HEK293 (cell line): Measurements from ENCODE around the gene IFI6.

Experiments used
- CTCF ChIA-PET: fragments of 350-600 bp; formaldehyde crosslinking; extraction: SDS; loops from one replicate; lab custom pipeline; 2021; ENCODE audit warnings: antibody characterized with exemption; lab: Yijun Ruan, JAX
- POLR2A ChIA-PET: fragments of 300-600 bp; formaldehyde crosslinking; extraction: SDS; loops from one replicate; lab custom pipeline; 2020; ENCODE audit warnings: antibody characterized with exemption, inconsistent platforms; lab: Yijun Ruan, JAX
- H3K27ac ChIP-seq: fragments of 200-500 bp; sonication (Bioruptor generic); 2 replicates; pipeline ENCODE4 v1.5.1; 2014; ENCODE audit warnings: low read depth, low read length, control low read depth, inconsistent platforms; ENCODE audit errors: extremely low read depth
- H3K36me3 ChIP-seq, 2 experiments: fragments of 200-500 bp in 1 of 2; sonication (Bioruptor generic) in 1 of 2; 1 replicate in 1 of 2; 2 replicates in 1 of 2; pipeline ENCODE4 v1.5.1; 2014 to 2017; ENCODE audit warnings: inconsistent platforms in 2 of 2, low read length in 2 of 2; ENCODE audit not compliant: control insufficient read depth in 2 of 2, insufficient read depth in 1 of 2
- H3K4me1 ChIP-seq: fragments of 200-500 bp; sonication (Bioruptor generic); 2 replicates; pipeline ENCODE4 v1.5.1; 2014; ENCODE audit warnings: mild to moderate bottlenecking, low read length, inconsistent platforms; ENCODE audit not compliant: control insufficient read depth, insufficient read depth
- H3K4me3 ChIP-seq: 2 replicates; pipeline ENCODE4 v1.5.1; 2011; ENCODE audit warnings: low read depth, mild to moderate bottlenecking, control low read depth, low read length, moderate library complexity
- H3K9me3 ChIP-seq: fragments of 200-500 bp; sonication (Bioruptor generic); 2 replicates; pipeline ENCODE4 v1.5.1; 2014; ENCODE audit warnings: low read depth, low read length, inconsistent platforms; ENCODE audit not compliant: control insufficient read depth, insufficient read depth
- GLI4 ChIP-seq: fragments of 450-650 bp; formaldehyde crosslinking; IDR thresholded peaks from 2 replicates; pipeline ENCODE4 v1.5.1; 2016; ENCODE audit warnings: missing biosample characterization, missing genetic modification characterization
- KLF1 ChIP-seq: fragments of 450-650 bp; formaldehyde crosslinking; IDR thresholded peaks from 2 replicates; pipeline ENCODE4 v1.5.1; 2016; ENCODE audit warnings: missing biosample characterization, missing genetic modification characterization
- KLF8 ChIP-seq: fragments of 450-650 bp; formaldehyde crosslinking; IDR thresholded peaks from 2 replicates; pipeline ENCODE4 v1.5.1; 2016; ENCODE audit warnings: missing biosample characterization, missing genetic modification characterization
- OVOL3 ChIP-seq: fragments of 450-650 bp; formaldehyde crosslinking; IDR thresholded peaks from 2 replicates; pipeline ENCODE4 v1.5.1; 2016; ENCODE audit warnings: missing biosample characterization, missing genetic modification characterization
- RBAK ChIP-seq: fragments of 450-650 bp; formaldehyde crosslinking; IDR thresholded peaks from 2 replicates; pipeline ENCODE4 v1.5.1; 2016; ENCODE audit warnings: missing biosample characterization, missing genetic modification characterization
- WT1 ChIP-seq: fragments of 450-650 bp; formaldehyde crosslinking; IDR thresholded peaks from 2 replicates; pipeline ENCODE4 v1.5.1; 2016; ENCODE audit warnings: missing biosample characterization, missing genetic modification characterization
- ZBTB17 ChIP-seq: fragments of 450-650 bp; formaldehyde crosslinking; IDR thresholded peaks from 2 replicates; pipeline ENCODE4 v1.5.1; 2016; ENCODE audit warnings: missing biosample characterization, missing genetic modification characterization
- ZBTB8A ChIP-seq: fragments of 450-650 bp; formaldehyde crosslinking; IDR thresholded peaks from 2 replicates; pipeline ENCODE4 v1.5.1; 2016; ENCODE audit warnings: missing biosample characterization, missing genetic modification characterization
- ZEB2 ChIP-seq: fragments of 450-650 bp; formaldehyde crosslinking; IDR thresholded peaks from 2 replicates; pipeline ENCODE4 v1.5.1; 2016; ENCODE audit warnings: missing biosample characterization, missing genetic modification characterization
- ZIC2 ChIP-seq: fragments of 450-650 bp; formaldehyde crosslinking; IDR thresholded peaks from 2 replicates; pipeline ENCODE4 v1.5.1; 2016; ENCODE audit warnings: missing biosample characterization, missing genetic modification characterization
- ZNF155 ChIP-seq: fragments of 450-650 bp; formaldehyde crosslinking; IDR thresholded peaks from 2 replicates; pipeline ENCODE4 v1.5.1; 2016; ENCODE audit warnings: missing biosample characterization, missing genetic modification characterization
- ZNF175 ChIP-seq: fragments of 450-650 bp; formaldehyde crosslinking; IDR thresholded peaks from 2 replicates; pipeline ENCODE4 v1.5.1; 2016; ENCODE audit warnings: missing biosample characterization, missing genetic modification characterization
- ZNF335 ChIP-seq: fragments of 450-650 bp; formaldehyde crosslinking; conservative IDR thresholded peaks from 2 replicates; pipeline ENCODE4 v1.5.1; 2016; ENCODE audit warnings: missing biosample characterization, missing genetic modification characterization
- ZNF416 ChIP-seq: fragments of 450-650 bp; formaldehyde crosslinking; IDR thresholded peaks from 2 replicates; pipeline ENCODE4 v1.5.1; 2016; ENCODE audit warnings: missing biosample characterization, missing genetic modification characterization
- ZNF501 ChIP-seq: fragments of 450-650 bp; formaldehyde crosslinking; IDR thresholded peaks from 2 replicates; pipeline ENCODE4 v1.5.1; 2016; ENCODE audit warnings: missing biosample characterization, missing genetic modification characterization
- ZNF514 ChIP-seq: fragments of 450-650 bp; formaldehyde crosslinking; IDR thresholded peaks from 2 replicates; pipeline ENCODE4 v1.5.1; 2016; ENCODE audit warnings: missing biosample characterization, missing genetic modification characterization
- ZNF529 ChIP-seq: fragments of 450-650 bp; formaldehyde crosslinking; IDR thresholded peaks from 2 replicates; pipeline ENCODE4 v1.5.1; 2017; ENCODE audit warnings: missing genetic modification characterization, missing biosample characterization; ENCODE audit not compliant: insufficient replicate concordance
- ZNF544 ChIP-seq: fragments of 450-650 bp; formaldehyde crosslinking; IDR thresholded peaks from 2 replicates; pipeline ENCODE4 v1.5.0; 2017; ENCODE audit warnings: missing biosample characterization, missing genetic modification characterization
- ZNF558 ChIP-seq: fragments of 450-650 bp; formaldehyde crosslinking; IDR thresholded peaks from 2 replicates; pipeline ENCODE4 v1.5.1; 2016; ENCODE audit warnings: missing biosample characterization, missing genetic modification characterization
- ZNF560 ChIP-seq: fragments of 450-650 bp; formaldehyde crosslinking; IDR thresholded peaks from 2 replicates; pipeline ENCODE4 v1.5.1; 2017; ENCODE audit warnings: missing biosample characterization, missing genetic modification characterization, borderline replicate concordance
- ZNF610 ChIP-seq: fragments of 450-650 bp; formaldehyde crosslinking; IDR thresholded peaks from 2 replicates; pipeline ENCODE4 v1.5.1; 2016; ENCODE audit warnings: missing biosample characterization, missing genetic modification characterization, borderline replicate concordance
- ZNF660 ChIP-seq: fragments of 450-650 bp; IDR thresholded peaks from 2 replicates; pipeline ENCODE4 v1.5.1; 2018; ENCODE audit warnings: missing biosample characterization, mild to moderate bottlenecking, missing genetic modification characterization
- TF ChIP-seq, protein P1 (sequence below): IDR thresholded peaks from 2 replicates; pipeline ENCODE4 v1.6.1; 2011; ENCODE audit warnings: mild to moderate bottlenecking, low read depth, low read length, borderline replicate concordance
- TF ChIP-seq, protein P2 (sequence below): fragments of 450-650 bp; formaldehyde crosslinking; IDR thresholded peaks from 2 replicates; pipeline ENCODE4 v1.5.1; 2016; ENCODE audit warnings: missing biosample characterization, missing genetic modification characterization
- TF ChIP-seq, protein P3 (sequence below): fragments of 450-650 bp; formaldehyde crosslinking; conservative IDR thresholded peaks from 2 replicates; pipeline ENCODE4 v1.5.1; 2016; ENCODE audit warnings: low read depth, missing biosample characterization, missing genetic modification characterization

The IFI6 gene

DNA sequence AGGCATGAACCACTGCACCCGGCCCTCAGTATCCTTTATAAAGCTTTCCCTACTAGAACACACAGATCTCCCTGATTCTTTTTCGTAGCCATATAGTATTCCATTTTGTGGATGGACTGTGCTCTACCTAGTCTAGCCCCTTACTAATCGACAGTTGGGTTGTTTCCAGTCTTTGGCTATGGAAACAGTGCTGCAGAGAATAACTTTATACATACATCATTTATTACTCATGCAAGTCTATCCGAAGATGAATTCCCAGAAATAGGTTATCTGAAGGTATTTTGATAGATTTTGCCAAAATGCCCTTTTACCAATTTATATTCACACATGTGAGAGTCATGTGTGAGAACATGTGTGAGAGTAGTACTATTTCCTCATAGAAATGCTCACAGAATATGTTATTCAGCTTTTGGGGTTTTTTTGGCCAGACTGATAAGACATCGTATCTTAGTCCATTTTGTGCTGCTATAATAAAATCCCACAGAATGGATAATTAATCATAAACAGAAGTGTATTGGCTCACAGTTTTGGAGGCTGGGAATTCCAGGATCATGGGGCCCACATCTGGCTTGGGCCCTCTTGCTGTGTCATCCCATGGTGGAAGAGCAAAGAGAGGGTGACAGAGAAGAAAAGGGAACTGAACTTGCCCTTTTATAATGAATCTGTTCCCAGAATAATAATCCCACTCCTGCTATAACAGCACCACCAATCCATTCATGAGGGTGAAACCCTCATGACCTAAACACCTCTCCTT is 19.7 kb downstream of the IFI6 start (continued):
- TF ChIP-seq ZNF416 (tag by site-specific recombination) = no peak
- TF ChIP-seq, protein P1, sequence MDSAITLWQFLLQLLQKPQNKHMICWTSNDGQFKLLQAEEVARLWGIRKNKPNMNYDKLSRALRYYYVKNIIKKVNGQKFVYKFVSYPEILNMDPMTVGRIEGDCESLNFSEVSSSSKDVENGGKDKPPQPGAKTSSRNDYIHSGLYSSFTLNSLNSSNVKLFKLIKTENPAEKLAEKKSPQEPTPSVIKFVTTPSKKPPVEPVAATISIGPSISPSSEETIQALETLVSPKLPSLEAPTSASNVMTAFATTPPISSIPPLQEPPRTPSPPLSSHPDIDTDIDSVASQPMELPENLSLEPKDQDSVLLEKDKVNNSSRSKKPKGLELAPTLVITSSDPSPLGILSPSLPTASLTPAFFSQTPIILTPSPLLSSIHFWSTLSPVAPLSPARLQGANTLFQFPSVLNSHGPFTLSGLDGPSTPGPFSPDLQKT = no peak

DNA sequence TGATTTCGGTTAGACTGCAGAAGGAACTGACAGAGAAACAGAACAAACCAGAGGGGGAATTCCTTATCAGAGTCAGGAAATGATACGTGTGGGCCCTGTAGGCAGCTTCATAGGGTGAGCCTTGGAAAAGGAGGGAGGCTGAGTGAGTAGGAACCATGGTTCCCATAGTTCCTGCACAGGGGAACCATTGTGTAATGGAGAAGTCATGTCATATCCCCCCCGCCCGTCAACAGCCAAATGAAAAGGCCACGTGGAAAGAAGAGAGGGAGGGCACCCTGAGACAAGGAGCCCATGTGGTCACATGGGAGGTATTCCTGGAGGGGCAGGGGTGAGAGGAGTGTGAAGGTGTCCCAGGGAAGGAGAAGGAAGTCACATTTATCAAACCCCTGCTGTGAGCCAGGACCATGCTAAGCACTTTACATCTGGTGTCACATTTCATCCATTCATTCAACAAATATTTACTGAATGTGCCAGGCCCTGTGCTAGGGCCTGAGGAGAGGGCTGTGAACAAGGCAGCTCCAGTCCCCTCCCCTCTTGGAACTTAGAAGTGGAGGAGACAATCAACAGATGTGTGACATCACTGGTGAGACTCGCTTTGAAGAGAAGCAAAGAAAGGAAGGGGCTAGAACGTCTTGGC is 21.3 kb downstream of the IFI6 start:
- CTCF ChIA-PET = interaction anchor here (0.7 to 3.3 kb wide), 3 partner anchors 11 to 42 kb away, joined by 3 to 30 read pairs (median 10); no protein-coding TSS in a partner anchor
- H3K4me3 ChIP-seq = no peak overlapping the region
- H3K9me3 ChIP-seq = no peaks in the 10 kb centered on the region
- no peak overlapping the region for H3K27ac ChIP-seq
- POLR2A ChIA-PET = interaction anchor here (1.0 kb wide), 1 partner anchor 47 kb away, joined by 5 read pairs; the partner anchor contains the start of gene AHDC1
- H3K4me1 ChIP-seq = peaks cover 5% of the 10 kb centered on the region
- no peaks in the 10 kb centered on the region for H3K36me3 ChIP-seq
- no peak for TF ChIP-seq ZNF514 (tag by site-specific recombination)
- no peak for TF ChIP-seq ZNF560 (tag by site-specific recombination)
- TF ChIP-seq ZNF175 (tag by site-specific recombination) = no peak
- no peak for TF ChIP-seq ZNF155 (tag by site-specific recombination)
- TF ChIP-seq ZBTB8A (tag by site-specific recombination) = no peak; the same call in 1 of the 2 replicates
- TF ChIP-seq ZNF544 (tag by site-specific recombination) = no peak
- 0 out of 2 replicates have a peak, but pooled peaks have one; percentile 22 for TF ChIP-seq ZNF501
- no peak for TF ChIP-seq ZNF610
- peak; percentile 46; the same call in 1 of the 2 replicates for TF ChIP-seq ZEB2 (tag by site-specific recombination)
- TF ChIP-seq ZIC2 = peak; percentile 76
- no peak for TF ChIP-seq ZNF529 (tag by site-specific recombination)
- TF ChIP-seq KLF1 (tag by site-specific recombination) = no peak; the same call in 1 of the 2 replicates
- TF ChIP-seq RBAK (tag by site-specific recombination) = no peak
- TF ChIP-seq, protein P2, sequence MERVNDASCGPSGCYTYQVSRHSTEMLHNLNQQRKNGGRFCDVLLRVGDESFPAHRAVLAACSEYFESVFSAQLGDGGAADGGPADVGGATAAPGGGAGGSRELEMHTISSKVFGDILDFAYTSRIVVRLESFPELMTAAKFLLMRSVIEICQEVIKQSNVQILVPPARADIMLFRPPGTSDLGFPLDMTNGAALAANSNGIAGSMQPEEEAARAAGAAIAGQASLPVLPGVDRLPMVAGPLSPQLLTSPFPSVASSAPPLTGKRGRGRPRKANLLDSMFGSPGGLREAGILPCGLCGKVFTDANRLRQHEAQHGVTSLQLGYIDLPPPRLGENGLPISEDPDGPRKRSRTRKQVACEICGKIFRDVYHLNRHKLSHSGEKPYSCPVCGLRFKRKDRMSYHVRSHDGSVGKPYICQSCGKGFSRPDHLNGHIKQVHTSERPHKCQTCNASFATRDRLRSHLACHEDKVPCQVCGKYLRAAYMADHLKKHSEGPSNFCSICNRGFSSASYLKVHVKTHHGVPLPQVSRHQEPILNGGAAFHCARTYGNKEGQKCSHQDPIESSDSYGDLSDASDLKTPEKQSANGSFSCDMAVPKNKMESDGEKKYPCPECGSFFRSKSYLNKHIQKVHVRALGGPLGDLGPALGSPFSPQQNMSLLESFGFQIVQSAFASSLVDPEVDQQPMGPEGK = peak; percentile 90
- TF ChIP-seq ZNF660 (tag by site-specific recombination) = peak; percentile 68
- TF ChIP-seq ZNF335 = peak; percentile 66
- TF ChIP-seq OVOL3 (tag by site-specific recombination) = no peak
- peak; percentile 61 for TF ChIP-seq KLF8 (tag by site-specific recombination)
- TF ChIP-seq GLI4 = no peak
- peak; percentile 80 for TF ChIP-seq WT1 (tag by site-specific recombination)
- TF ChIP-seq, protein P1 = no peak
- TF ChIP-seq, protein P3, sequence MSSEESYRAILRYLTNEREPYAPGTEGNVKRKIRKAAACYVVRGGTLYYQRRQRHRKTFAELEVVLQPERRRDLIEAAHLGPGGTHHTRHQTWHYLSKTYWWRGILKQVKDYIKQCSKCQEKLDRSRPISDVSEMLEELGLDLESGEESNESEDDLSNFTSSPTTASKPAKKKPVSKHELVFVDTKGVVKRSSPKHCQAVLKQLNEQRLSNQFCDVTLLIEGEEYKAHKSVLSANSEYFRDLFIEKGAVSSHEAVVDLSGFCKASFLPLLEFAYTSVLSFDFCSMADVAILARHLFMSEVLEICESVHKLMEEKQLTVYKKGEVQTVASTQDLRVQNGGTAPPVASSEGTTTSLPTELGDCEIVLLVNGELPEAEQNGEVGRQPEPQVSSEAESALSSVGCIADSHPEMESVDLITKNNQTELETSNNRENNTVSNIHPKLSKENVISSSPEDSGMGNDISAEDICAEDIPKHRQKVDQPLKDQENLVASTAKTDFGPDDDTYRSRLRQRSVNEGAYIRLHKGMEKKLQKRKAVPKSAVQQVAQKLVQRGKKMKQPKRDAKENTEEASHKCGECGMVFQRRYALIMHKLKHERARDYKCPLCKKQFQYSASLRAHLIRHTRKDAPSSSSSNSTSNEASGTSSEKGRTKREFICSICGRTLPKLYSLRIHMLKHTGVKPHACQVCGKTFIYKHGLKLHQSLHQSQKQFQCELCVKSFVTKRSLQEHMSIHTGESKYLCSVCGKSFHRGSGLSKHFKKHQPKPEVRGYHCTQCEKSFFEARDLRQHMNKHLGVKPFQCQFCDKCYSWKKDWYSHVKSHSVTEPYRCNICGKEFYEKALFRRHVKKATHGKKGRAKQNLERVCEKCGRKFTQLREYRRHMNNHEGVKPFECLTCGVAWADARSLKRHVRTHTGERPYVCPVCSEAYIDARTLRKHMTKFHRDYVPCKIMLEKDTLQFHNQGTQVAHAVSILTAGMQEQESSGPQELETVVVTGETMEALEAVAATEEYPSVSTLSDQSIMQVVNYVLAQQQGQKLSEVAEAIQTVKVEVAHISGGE (tag by site-specific recombination) = no peak
- no peak for TF ChIP-seq ZNF558 (tag by site-specific recombination)
- TF ChIP-seq ZNF416 (tag by site-specific recombination) = no peak
- peak; percentile 80 for TF ChIP-seq ZBTB17 (tag by site-specific recombination)
